ENCODE results near the gene INHBB.

The INHBB gene

DNA sequence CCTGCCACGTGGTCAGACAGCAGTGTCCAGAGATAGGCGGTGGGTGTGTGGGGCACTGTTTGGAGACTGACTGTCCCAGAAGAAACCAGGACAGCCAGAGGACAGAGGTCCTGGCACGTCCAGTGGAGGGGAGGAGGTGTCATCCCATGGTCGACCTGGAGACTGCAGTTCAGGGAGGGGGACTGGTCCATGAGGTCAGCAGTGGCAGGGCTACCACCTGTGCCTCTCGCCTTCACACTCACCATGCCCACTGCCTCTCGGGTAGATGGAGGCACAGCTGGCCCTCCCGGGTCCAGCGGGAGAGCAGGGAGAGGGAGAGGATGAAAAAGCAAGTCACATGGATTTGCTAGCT is 53.9 kb downstream of the INHBB start:
- DNase-seq = peak; percentile 14

DNA sequence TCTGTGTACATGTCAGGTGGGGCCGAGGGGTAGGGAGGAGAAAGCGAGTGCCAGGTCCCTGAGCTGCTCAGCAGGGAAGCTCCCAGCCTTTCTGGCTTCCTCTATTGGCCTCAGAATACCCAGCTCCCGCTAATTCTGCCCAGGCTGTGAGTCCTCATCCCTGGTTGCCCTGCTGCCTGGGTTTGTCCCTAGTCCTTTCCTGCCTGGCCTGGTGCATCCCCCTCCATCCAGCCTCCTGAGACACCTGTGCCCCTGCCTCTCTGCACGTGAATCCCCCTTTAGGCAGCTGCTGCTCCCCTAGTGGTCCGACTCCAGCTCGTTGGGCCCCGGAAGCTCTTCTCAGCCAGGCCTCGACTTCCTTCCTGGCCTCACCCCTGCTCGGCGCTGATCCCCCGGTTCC is 54.6 kb downstream of the INHBB start:
- DNase-seq = peak; percentile 5

Data from femur (tissue), 1 donor.